NCI-H128 (cell line): ENCODE data around the gene GGCX.
"Not testable (repeated sequence)": the region's sequence is repeated elsewhere in the genome, so short reads cannot be mapped to it uniquely, and the experiment has no call there.

Experiments
- DNase-seq: peaks from one replicate; lab custom pipeline; 2025; ENCODE audit not compliant: unreplicated experiment; lab: John Stamatoyannopoulos, UW

GGCX gene

DNA sequence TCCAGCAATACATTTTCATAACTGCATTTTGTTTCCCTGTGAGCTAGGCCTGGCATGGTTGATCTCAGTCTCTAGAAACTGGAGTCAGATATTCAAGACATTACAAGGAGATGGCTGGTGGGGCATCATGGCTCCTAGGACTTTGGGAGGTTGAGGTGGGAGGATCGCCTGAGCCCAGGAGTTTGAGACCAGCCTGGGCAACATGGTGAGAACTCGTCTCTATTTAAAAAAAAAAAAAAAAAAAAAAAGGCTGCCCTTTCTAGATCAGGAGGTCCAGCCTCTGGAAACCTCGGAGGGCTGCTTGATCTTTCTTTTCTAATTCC, 15.7 kb upstream of the GGCX start:
- no peak for DNase-seq

DNA sequence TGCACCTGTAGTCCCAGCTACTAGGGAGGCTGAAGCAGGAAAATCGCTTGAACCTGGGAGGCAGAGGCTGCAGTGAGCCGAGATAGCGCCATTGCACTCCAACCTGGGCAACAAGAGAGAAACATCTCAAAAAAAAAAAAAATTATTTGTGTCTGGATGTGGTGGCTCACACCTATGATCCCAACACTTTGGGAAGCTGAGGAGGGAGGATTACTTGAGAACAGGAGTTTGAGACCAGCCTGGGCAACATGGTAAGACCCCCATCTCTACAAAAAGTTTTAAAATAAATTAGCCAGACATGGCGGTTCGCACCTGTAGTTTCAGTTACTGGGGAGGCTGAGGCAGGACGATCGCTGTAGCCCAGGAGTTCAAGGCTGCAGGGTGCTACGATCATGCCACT, 14.4 kb upstream of the GGCX start:
- DNase-seq: no peak

- DNase-seq: no peak
Observed at GRCh38 chr2:85566265-85566664, 5.0 kb upstream of the GGCX start.

- no peak for DNase-seq
Observed at GRCh38 chr2:85564144-85564563, 2.9 kb upstream of the GGCX start.

DNA sequence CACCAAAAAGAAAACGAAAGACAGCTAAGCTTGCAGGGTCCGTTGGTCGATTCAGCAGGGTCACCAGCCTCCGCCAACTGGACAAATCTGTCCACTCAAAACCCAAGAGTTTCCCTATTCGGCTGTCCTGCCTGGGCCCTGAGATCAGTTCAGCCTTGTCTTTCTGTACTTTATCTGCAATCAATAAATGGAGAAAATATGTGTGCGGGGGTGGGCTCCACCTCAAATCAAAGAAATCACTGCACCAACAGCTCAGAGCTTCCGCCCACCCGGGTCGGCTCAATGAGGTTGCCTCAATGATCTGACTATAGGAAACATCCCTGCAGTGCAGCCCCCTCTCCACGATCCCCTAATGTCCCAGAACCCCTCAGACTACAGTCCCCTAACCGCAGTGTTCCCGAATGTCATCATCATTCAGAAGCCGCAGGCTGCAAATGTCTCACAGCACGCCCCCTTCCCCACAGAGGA, 447 bp downstream of the GGCX start:
- DNase-seq: no peak

DNA sequence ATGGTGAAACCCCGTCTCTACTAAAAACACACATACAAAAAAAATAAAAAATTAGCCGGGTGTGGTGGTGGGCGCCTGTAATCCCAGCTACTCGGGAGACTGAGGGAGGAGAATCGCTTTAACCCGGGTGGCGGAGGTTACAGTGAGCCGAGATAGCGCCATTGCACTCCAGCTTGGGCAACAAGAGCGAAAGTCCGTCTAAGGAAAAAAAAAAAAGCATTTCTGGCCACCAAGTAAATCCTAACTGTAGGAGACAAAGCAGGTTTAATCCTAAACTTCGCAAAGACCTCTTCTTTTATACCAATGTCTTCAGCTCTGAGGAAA, 928 bp downstream of the GGCX start:
- DNase-seq: not testable (repeated sequence)

GRCh38 chr2:85558160-85558559, 3.1 kb downstream of the GGCX start:
- no peak for DNase-seq

GRCh38 chr2:85557130-85557529, 4.2 kb downstream of the GGCX start:
- DNase-seq: no peak

GRCh38 chr2:85554980-85555612, 6.2 kb downstream of the GGCX start:
- DNase-seq: no peak

GRCh38 chr2:85553184-85553583, 8.1 kb downstream of the GGCX start:
- DNase-seq: no peak

DNA sequence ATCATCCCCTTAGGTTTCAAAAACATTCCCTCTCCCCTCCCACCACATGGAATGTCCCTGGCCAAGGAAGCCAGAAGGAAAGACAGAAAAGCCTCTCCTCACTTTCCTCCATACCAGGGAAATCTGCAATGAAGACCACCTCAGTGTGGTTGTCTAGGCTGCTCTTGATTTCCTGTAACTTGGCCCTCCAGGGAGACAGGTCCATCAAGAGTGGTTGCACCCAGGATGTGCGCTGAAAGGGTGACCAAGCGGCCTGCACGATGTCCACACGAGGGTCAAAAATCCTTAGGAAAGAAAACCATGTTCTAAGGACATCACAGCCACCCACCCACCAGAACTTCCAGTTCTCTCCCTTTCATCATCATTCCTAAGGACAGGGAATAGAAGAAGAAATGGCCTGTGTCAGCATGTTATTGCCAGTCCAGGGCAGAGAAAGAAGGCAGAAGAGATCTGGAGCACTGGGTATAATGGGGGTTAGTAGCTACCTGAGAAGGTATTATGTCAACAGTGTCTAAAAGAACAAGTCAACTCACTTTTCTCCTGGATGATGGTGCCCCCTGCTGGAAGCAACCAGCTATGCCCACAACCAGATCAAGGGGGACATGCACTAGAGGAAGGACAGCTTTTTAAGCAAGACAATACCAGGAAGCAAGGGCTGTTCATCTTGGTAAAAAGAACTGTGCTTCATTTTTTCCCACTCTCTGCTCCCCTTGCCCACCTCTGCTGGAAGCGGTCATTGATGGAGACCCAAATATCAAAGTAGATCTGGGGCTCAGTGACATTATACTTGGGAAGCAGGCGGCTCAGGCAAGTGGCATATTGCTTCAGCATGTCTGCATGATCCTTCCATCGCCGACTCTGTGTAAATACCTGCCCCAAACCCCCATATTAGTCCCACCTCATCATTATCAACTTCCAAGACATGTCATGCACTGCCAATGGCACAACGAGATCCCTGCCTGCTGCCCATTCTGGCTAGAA, 9.3 kb downstream of the GGCX start:
- peak; percentile 63 for DNase-seq

DNA sequence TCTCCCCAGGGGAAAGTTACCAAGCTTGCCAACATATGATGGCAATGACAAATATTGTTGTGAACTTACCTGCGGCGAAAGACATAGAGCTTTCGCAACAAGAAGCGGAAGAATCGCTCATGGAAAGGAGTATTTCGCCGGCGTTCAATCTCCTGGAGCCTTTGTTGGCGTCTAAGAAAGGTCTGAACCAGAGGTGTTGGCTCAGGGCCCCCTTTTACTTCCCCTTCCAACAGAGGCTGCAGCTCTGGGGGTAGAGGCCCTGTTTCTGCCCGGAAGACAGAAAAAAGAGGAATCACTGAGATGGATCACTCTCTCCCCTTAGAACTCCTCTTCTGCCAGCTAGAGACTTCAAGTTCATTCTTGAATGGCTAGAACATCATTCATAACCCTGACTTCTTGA, 10.8 kb downstream of the GGCX start:
- no peak for DNase-seq

GRCh38 chr2:85549826-85550225, 11.5 kb downstream of the GGCX start:
- no peak for DNase-seq

DNA sequence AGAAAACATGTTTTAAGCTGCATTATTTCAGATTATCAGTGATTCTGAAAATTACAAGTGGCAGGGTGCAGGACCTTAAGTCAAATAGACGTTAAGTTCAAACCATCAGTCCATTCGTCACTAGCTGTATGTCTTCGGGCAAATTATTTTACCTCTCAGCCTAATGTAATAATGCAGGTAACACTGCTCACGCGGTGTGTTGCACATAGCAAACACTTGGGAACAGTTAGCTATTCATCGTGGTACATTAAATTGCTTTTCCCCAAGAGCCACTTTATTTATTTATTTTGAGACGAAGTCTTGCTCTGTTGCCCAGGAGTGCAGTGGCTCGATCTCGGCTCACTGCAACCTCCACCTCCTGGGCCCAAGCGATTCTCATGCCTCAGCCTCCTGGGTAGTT, 12.2 kb downstream of the GGCX start:
- DNase-seq: no peak

DNA sequence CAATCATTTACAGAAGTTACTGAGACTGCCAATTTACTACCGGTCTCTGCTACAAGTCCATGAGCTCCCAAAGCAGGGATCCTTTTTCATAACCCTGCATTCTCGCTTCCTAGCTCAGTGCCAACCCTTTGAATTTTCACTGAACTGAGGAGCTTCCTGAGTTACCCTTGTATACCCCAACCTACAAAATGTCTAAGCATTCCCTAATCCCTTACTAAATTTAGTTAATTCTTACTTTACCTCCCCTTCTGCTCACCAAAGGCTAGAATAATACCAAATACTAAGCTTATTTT, 12.7 kb downstream of the GGCX start:
- DNase-seq: no peak

DNA sequence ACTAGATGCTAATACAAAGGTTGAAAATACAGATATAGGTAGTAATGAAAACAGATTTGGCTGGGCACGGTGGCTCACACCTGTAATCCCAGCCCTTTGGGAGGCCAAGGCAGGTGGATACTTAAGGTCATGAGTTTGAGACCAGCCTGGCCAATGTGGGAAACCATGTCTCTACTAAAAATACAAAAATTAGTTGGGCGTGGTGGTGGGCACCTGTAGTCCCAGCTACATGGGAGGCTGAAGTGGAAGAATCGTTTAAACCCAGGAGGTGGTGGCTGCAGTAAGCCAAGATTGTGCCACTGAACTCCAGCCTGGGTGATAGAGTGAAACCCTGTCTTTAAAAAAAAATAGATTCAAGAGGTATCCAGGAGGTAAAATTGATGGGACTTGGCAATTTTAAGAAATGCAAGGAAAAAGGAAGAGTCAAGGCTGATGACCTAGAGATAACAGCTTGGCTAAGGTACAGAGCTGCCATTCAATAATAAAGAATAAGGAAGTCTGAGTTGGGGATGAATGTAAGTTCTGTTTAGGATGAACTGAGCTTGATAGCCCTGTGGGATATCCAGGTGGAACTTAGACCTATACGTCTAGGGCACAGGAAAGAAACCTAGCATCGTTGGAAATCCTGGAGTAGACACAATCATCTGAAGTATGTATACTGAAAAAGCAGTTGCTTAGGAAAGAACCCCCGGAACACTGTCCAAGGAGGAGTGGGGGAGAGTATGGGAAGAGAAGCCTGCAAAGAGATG, 13.3 kb downstream of the GGCX start:
- DNase-seq: no peak

DNA sequence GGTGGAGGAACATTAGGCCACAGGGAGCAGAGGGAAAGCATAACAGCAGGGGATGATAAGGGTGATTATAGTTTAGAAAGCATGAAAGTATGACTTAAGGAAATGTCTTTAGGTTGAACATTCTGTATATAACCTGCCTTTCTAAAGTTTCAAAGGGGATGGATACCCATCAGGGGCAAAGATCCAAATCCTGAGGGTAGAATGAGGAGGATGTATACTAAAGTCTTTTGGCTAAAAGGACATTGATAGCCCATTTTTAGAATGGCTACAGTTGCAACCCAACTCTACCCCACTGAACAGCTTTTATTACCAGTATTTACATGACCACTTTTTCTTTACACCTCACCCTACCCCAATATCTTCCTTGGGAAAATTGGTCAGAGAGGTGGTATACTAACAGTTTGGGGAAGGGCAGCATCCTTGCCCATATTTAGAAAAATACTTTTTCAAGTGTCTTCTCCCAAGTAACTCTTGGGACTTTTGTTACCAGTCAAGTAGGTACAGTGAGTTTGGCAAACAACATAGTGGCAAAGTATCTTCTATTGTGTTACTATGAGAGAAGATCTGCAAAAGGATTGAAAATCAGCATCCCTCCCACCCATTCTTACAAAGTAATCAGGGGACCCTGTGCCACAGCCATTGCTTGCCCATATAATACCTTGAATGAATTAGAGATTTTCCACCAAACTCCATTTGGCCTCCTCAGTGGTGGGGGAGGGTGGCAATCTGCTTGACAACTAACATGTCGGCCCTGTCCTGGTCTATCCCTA, 14.0 kb downstream of the GGCX start:
- no peak for DNase-seq

GRCh38 chr2:85545780-85546240, 15.5 kb downstream of the GGCX start:
- DNase-seq: no peak

GRCh38 chr2:85544915-85545779, 16.1 kb downstream of the GGCX start:
- not testable (repeated sequence) for DNase-seq

- DNase-seq: peak; percentile 30
Observed at GRCh38 chr2:85544254-85544691, 17.0 kb downstream of the GGCX start.
